Nephron (organoid): ENCODE data around the gene PIK3C2G.

Source experiments
- H3K27ac Mint-ChIP-seq, 3 experiments: 2 replicates each; pipeline ENCODE4 v1.8.0; 2020; ENCODE audit warnings: mixed read lengths in 3 of 3, mild to moderate bottlenecking in 2 of 3, moderate library complexity in 1 of 3
- H3K27me3 Mint-ChIP-seq: 2 replicates; pipeline ENCODE4 v1.8.0; 2021; ENCODE audit warnings: low read depth, mild to moderate bottlenecking, moderate library complexity, mixed read lengths
- H3K36me3 Mint-ChIP-seq: 2 replicates; pipeline ENCODE4 v1.8.0; 2020; ENCODE audit warnings: low read depth, mixed read lengths
- H3K4me1 Mint-ChIP-seq: 2 replicates; pipeline ENCODE4 v1.8.0; 2020; ENCODE audit warnings: mixed read lengths
- H3K4me3 Mint-ChIP-seq, 3 experiments: 2 replicates each; pipeline ENCODE4 v1.8.0; 2020; ENCODE audit warnings: mild to moderate bottlenecking in 3 of 3, mixed read lengths in 3 of 3, moderate library complexity in 2 of 3
- H3K9me3 Mint-ChIP-seq: 2 replicates; pipeline ENCODE4 v1.8.0; 2020; ENCODE audit warnings: mixed read lengths
- TF ChIP-seq, protein P1 (sequence below), 3 experiments: fragments of 200-600 bp; sonication (generic); IDR thresholded peaks; one replicate each; pipeline ENCODE4 v1.5.0; 2021; ENCODE audit warnings: antibody characterized with exemption in 3 of 3; ENCODE audit not compliant: unreplicated experiment in 3 of 3

PIK3C2G gene

DNA sequence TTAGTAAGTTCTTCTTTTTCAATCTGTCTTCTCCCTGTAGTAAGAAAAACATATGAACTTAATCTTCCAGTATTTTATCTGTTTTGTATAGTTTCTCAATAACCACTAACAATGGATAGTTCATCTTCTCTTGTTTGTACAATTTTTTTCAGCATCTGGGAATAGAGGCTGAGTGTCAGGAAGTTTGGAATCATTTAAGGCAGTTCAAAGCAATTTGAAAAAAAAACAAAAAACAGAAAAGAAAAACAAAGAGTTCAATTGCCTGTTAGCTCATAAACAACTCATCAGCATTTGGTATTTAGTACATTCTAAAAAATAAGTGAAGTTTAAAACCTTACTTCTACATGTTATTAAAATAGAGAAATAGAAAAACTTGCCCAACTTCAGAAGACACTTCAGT, 359.7 kb downstream of the PIK3C2G start:
- H3K27me3 Mint-ChIP-seq, result no peaks in the 10 kb centered on the region
- TF ChIP-seq, protein P1, sequence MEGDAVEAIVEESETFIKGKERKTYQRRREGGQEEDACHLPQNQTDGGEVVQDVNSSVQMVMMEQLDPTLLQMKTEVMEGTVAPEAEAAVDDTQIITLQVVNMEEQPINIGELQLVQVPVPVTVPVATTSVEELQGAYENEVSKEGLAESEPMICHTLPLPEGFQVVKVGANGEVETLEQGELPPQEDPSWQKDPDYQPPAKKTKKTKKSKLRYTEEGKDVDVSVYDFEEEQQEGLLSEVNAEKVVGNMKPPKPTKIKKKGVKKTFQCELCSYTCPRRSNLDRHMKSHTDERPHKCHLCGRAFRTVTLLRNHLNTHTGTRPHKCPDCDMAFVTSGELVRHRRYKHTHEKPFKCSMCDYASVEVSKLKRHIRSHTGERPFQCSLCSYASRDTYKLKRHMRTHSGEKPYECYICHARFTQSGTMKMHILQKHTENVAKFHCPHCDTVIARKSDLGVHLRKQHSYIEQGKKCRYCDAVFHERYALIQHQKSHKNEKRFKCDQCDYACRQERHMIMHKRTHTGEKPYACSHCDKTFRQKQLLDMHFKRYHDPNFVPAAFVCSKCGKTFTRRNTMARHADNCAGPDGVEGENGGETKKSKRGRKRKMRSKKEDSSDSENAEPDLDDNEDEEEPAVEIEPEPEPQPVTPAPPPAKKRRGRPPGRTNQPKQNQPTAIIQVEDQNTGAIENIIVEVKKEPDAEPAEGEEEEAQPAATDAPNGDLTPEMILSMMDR (IDR thresholded peaks at IDR 0.05; ENCODE audit: unreplicated experiment in 3 of 3), result no peak
- peaks cover 13% of the 10 kb centered on the region for H3K9me3 Mint-ChIP-seq

DNA sequence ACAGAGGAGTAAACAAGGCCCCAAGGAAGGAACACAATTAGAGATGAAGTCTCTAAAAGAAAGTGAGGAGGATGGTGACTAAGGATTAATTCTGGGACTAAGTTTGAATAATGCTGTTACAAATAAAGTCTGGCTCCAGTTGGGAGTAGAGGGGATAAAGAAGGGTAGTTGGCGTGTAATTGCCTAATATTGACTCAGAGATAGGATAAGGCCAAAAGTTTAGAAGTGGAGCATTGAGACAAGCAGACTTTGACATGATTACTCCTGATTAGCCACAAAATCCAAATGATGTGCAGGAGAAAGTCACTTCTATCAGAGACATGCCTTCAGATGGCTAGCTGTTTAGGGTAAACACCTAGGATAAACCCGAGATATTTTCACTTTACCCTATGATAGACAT, 368.1 kb downstream of the PIK3C2G start:
- TF ChIP-seq, protein P1 (IDR thresholded peaks at IDR 0.05; ENCODE audit: unreplicated experiment in 3 of 3), result no peak

More for the DNA sequence above, 359.7 kb downstream of the PIK3C2G start:
- no peaks in the 10 kb centered on the region for H3K36me3 Mint-ChIP-seq
- no peaks in the 10 kb centered on the region for H3K4me1 Mint-ChIP-seq
- no peak overlapping the region for H3K4me3 Mint-ChIP-seq
- H3K27ac Mint-ChIP-seq, result no peak overlapping the region

DNA sequence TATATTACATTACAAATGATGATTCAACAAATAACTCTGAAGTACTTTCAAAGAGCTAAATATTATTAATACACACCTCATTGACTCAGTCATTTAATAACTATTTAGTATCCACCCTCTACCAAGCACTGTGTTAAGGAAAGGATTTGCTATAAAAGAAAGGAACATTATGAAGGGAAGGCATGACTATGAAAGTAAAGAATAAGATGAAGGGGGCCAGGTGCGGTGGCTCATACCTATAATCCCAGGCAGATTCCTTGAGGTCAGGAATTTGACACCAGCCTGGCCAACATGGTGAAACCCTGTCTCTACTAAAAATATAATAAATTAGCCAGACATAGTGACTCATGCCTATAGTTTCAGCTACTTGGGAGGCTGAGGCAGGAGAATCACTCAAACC, 368.6 kb downstream of the PIK3C2G start:
- TF ChIP-seq, protein P1 (IDR thresholded peaks at IDR 0.05; ENCODE audit: unreplicated experiment in 3 of 3), result no peak
- peaks cover 3% of the 10 kb centered on the region for H3K36me3 Mint-ChIP-seq

More for the DNA sequence above, 368.1 kb downstream of the PIK3C2G start:
- Mint-ChIP-seq H3K4me3 (no peak overlapping the region), H3K36me3 (peaks cover 3% of the 10 kb centered on the region), H3K4me1 (no peaks in the 10 kb centered on the region), H3K9me3 (peaks cover 24% of the 10 kb centered on the region), H3K27ac (no peak overlapping the region), H3K27me3 (no peaks in the 10 kb centered on the region)

GRCh38 chr12:18631339-18631738, 370.0 kb downstream of the PIK3C2G start:
- Mint-ChIP-seq H3K27me3 (no peaks in the 10 kb centered on the region), H3K4me3 (no peak overlapping the region), H3K27ac (no peak overlapping the region), H3K4me1 (no peaks in the 10 kb centered on the region), H3K9me3 (peaks cover 15% of the 10 kb centered on the region), H3K36me3 (peaks cover 3% of the 10 kb centered on the region)
- TF ChIP-seq, protein P1 (IDR thresholded peaks at IDR 0.05; ENCODE audit: unreplicated experiment in 3 of 3), result no peak

More for the DNA sequence above, 368.6 kb downstream of the PIK3C2G start:
- H3K9me3 Mint-ChIP-seq, result peaks cover 20% of the 10 kb centered on the region
- no peaks in the 10 kb centered on the region for H3K4me1 Mint-ChIP-seq
- H3K27ac Mint-ChIP-seq, result no peak overlapping the region
- H3K4me3 Mint-ChIP-seq, result no peak overlapping the region
- H3K27me3 Mint-ChIP-seq, result no peaks in the 10 kb centered on the region

DNA sequence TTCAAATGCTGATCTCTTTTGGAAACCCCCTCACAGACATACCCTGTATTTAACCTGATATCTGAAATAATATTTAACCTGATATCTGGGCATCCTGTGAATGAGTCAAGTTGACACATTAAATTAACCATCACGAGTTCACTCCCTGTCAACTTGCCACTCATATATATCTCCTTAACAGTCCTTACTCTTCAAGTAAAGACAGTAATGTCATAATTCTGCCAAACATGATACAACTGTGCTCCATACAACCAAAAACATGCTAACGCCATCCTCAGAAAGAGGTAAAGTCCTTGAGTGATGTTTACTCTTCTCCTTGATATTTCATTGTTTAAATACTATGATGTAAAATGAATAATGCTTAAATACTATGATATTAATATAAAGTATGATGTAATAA, 371.5 kb downstream of the PIK3C2G start:
- H3K4me1 Mint-ChIP-seq, result no peaks in the 10 kb centered on the region
- H3K4me3 Mint-ChIP-seq, result no peak overlapping the region
- H3K27ac Mint-ChIP-seq, result no peak overlapping the region
- TF ChIP-seq, protein P1 (IDR thresholded peaks at IDR 0.05; ENCODE audit: unreplicated experiment in 3 of 3), result no peak
- H3K9me3 Mint-ChIP-seq, result peaks cover 7% of the 10 kb centered on the region
- H3K27me3 Mint-ChIP-seq, result no peaks in the 10 kb centered on the region
- no peaks in the 10 kb centered on the region for H3K36me3 Mint-ChIP-seq

DNA sequence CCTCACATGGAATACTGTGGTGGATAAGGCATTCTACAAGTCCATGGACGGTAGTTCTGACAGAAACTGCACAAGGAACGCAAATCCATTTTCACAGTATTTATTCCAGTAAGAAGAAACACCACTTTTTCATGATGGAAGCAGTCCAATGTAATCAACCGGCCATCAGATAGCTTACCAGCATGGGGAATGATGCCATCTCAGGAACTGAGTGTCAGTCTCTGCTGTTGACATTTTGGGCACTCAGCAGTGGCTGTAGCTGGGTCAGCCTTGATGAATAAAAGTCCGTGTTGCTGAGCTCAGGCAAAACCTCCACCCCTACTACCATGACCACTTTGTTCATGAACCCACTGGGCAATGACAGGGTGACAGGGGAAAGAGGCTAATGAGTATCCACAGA, 373.1 kb downstream of the PIK3C2G start:
- Mint-ChIP-seq H3K27me3 (no peaks in the 10 kb centered on the region), H3K4me1 (no peaks in the 10 kb centered on the region), H3K36me3 (no peaks in the 10 kb centered on the region), H3K9me3 (peaks cover 3% of the 10 kb centered on the region), H3K27ac (no peak overlapping the region), H3K4me3 (no peak overlapping the region)
- TF ChIP-seq, protein P1 (IDR thresholded peaks at IDR 0.05; ENCODE audit: unreplicated experiment in 3 of 3), result no peak
